Measurements from ENCODE around the gene MCOLN1. TPM values are rescaled to one million over a fixed set of nuclear protein-coding genes. Genes with fewer than 3 reads are reported as not detected.

MCOLN1 gene
- total and polyA plus RNA-seq, 9 of the 15 experiments (the other 6 are each of a cell fraction or from before 2014, with no cell fraction given), result 0.25 to 15.4 (median 7.1) TPM

DNA sequence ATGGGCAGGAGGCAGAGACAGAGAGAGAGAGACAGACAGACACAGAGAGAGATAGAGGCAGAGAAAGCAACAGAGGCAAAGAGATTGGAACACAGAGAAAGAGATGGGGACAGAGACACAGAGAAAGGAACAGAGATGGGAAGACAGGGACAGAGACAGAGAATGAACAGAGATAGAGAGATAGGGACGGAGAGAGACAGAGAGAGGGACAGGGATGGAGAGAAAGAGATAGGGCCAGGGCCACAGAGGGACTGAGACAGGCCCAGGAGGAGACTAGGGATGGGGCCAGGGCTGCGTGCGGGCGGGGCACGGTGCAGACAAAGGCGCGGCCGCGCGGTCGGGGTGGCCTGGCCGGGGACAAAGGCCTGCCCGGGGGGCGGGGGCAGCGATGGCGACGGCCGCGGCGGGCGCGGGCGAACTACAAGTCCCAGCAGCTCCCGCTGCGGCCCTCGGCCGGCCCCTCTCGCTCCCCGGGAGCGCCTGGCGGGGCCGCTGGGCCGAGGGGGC lies 6.7 kb upstream of the MCOLN1 start, which contains the start of gene ZNF358 (continued):
- TF ChIP-seq NEUROD1 (IDR thresholded peaks at IDR 0.05; ENCODE audit: borderline replicate concordance, low read depth, low read length, partially characterized antibody) (no peak), RBM14 (IDR thresholded peaks at IDR 0.05; ENCODE audit: borderline replicate concordance, insufficient read depth, low read depth, low read length) (no peak), HDGF (IDR thresholded peaks at IDR 0.05) (peak; percentile 87; the same call in 1 of the 2 replicates), NCOA6 (IDR thresholded peaks at IDR 0.05) (peak; percentile 24; the same call in 1 of the 2 replicates), ZNF507 (tag; conservative IDR thresholded peaks at IDR 0.05) (no peak), HDAC1 (IDR thresholded peaks at IDR 0.05) (peak in 1 of 2 experiments; percentile 71; a peak in 2 of 4 replicates), FOXJ3 (CRISPR knock-in tag; IDR thresholded peaks at IDR 0.05) (no peak), GTF2A2 (tag; IDR thresholded peaks at IDR 0.05) (no peak), LARP7 (IDR thresholded peaks at IDR 0.05) (peak; percentile 93), ZBTB17 (CRISPR knock-in tag; IDR thresholded peaks at IDR 0.05) (no peak), PPARD (CRISPR knock-in tag; IDR thresholded peaks at IDR 0.05) (no peak), MCM3 (IDR thresholded peaks at IDR 0.05) (no peak), ZNF644 (tag; IDR thresholded peaks at IDR 0.05; ENCODE audit: low read depth) (no peak), GMEB1 (CRISPR knock-in tag; IDR thresholded peaks at IDR 0.05) (0 out of 2 replicates have a peak, but pooled peaks have one; percentile 37), HMGN3 (IDR thresholded peaks at IDR 0.05; ENCODE audit: borderline replicate concordance, extremely low read depth, insufficient read length, low read depth, low read length) (peak; percentile 59), YY1 (IDR thresholded peaks at IDR 0.05; ENCODE audit: borderline replicate concordance in 1 of 3, control insufficient read depth in 1 of 3, extremely low read depth in 1 of 3, insufficient read depth in 3 of 3, insufficient read length in 1 of 3, insufficient replicate concordance in 2 of 3, low read depth in 1 of 3, low read length in 2 of 3) (peak; percentile 64 to 97 (median 95)), NFIC (IDR thresholded peaks at IDR 0.05) (peak; percentile 19; the same call in 1 of the 2 replicates), HNRNPL (IDR thresholded peaks at IDR 0.05; ENCODE audit: low read depth, low read length) (no peak), EWSR1 (IDR thresholded peaks at IDR 0.05; ENCODE audit: borderline replicate concordance, low read depth, partially characterized antibody) (no peak), ZNF699 (CRISPR knock-in tag; IDR thresholded peaks at IDR 0.05; ENCODE audit: insufficient replicate concordance) (no peak), NBN (IDR thresholded peaks at IDR 0.05; ENCODE audit: low read depth) (0 out of 2 replicates have a peak, but pooled peaks have one; percentile 43), ZNF584 (CRISPR knock-in tag; IDR thresholded peaks at IDR 0.05; ENCODE audit: low read depth) (no peak), BCOR (IDR thresholded peaks at IDR 0.05) (peak; percentile 32; the same call in 1 of the 2 replicates)
- TF ChIP-seq, protein P1, sequence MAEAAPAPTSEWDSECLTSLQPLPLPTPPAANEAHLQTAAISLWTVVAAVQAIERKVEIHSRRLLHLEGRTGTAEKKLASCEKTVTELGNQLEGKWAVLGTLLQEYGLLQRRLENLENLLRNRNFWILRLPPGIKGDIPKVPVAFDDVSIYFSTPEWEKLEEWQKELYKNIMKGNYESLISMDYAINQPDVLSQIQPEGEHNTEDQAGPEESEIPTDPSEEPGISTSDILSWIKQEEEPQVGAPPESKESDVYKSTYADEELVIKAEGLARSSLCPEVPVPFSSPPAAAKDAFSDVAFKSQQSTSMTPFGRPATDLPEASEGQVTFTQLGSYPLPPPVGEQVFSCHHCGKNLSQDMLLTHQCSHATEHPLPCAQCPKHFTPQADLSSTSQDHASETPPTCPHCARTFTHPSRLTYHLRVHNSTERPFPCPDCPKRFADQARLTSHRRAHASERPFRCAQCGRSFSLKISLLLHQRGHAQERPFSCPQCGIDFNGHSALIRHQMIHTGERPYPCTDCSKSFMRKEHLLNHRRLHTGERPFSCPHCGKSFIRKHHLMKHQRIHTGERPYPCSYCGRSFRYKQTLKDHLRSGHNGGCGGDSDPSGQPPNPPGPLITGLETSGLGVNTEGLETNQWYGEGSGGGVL (CRISPR knock-in tag; IDR thresholded peaks at IDR 0.05), result no peak
- TF ChIP-seq, protein P2, sequence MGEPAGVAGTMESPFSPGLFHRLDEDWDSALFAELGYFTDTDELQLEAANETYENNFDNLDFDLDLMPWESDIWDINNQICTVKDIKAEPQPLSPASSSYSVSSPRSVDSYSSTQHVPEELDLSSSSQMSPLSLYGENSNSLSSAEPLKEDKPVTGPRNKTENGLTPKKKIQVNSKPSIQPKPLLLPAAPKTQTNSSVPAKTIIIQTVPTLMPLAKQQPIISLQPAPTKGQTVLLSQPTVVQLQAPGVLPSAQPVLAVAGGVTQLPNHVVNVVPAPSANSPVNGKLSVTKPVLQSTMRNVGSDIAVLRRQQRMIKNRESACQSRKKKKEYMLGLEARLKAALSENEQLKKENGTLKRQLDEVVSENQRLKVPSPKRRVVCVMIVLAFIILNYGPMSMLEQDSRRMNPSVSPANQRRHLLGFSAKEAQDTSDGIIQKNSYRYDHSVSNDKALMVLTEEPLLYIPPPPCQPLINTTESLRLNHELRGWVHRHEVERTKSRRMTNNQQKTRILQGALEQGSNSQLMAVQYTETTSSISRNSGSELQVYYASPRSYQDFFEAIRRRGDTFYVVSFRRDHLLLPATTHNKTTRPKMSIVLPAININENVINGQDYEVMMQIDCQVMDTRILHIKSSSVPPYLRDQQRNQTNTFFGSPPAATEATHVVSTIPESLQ (CRISPR knock-in tag; IDR thresholded peaks at IDR 0.05), result no peak

All from K562 (cell line).